G401.6 (cell line): Measurements from ENCODE around the gene KRT4.
"Not testable (repeated sequence)": the region's sequence is repeated elsewhere in the genome, so short reads cannot be mapped to it uniquely, and the experiment has no call there.

Experiments used
- FAIRE-seq: peaks from 2 replicates; lab custom pipeline; 2012; peaks lifted over from hg19 to GRCh38; lab: Jason Lieb, UNC

KRT4 gene

DNA sequence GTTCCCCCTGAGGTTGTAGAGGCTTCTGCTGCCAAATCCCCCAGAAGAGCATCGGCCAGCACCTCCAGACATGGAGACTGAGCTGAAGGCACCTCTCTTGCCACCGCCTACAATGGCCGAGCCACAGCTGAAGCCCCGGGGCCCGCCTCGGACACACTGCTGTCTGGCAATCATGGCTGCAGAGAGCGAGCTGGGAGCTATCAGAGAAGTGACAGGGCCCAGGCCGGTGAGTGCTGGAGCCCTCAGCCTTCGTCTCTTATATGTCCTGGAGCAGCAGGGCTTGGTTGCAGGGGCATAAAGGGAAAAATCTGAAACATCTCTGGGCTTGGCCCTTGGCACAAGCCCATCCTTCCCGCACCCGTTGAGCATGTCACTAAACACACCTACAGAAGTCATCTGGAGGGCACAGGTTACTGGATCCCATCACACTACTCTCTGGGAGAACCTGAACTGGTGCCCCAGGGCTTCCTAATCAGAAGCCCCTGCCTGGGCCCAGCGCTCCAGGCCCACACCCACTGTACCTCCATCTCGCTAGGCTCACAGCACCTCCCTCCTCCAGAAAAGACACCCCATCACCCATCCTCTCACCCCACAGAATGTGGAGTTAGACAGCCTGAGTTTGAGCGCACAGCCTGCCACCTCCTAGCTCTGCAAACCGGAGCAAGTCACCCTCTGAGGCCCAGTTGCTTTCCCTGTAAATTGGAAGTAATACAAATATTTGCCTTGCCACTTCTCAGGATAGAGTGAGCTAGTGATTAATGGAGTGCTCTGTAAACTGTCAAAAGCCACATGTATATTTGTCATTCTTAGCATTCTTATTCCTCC is at the start of gene KRT4:
Gene KRT4 (minus strand): TSS at position 232 of the 825 bp plus-strand sequence. CDS start 58 bp downstream, at position 174.
- no peak for FAIRE-seq

DNA sequence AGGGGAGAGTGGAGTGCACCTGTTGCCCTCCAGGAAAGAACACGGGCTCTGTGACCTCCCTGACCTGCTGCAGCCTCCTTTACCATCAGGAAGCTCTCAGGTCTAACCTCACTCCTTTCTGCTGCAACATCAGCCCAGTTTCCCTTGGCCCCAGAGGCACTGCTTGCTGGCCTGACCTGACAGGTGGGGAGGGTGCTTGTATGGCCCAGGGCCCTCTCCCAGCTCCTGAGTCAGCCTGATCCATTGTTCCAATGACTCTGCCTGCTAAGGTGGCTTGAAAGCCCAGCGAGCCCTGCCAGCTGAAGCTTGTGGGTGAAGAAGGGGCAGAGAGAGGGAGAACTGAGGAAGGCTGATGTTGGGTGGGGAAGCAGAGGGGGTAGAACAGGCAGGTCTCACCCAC is 48.1 kb upstream of the KRT4 start:
- FAIRE-seq = no peak

DNA sequence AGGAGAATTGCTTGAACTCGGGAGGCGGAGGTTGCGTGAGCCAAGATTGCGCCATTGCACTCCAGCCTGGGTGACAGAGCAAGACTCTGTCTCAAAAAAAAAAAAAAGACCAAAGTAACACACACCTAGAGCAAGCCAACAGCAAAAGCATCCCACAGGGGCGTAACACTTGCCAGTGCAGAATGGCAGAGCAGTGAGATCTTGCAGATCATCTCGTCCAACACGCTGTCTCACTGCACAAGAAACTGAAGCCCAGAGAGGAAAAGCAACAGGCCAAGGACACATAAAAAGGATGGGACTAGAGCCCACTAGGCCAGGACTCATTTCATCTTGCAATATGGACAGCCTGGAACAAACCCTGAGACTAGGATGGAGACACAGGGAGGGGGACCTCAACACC is 47.6 kb upstream of the KRT4 start:
- no peak for FAIRE-seq

DNA sequence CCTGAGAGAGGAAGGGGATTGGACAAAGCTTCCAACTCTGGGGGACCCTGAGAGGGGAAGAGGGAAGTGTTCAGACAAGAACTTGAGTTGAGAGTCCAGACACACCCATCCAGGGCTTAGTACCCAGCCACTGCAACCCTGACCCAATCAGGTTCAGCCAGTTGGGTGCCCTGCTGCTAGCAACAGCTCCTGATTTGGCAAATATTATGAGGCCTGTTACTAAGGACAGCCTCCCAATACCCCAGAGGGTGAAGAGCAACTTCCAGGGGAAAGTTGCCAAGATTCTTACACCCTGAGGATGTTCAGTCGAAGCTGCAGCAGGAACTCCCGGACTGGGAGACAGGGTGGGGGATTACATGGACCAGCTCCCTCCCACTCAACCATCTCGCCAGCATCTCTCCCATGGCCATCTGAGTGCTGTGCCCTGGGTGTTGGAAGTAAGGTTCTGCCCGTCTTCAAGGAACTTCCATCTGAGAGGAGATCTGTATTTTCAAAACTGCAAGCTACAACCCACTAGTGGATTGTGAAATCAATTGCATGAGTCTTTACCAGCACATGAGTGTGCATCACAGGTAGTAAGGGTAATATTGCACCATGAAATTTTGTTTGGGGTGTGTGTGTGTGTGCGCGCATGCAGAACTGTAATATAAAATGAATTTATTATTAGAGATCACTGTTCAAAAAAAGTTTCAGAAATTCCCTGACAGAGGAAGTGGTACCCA is 46.3 kb upstream of the KRT4 start:
- FAIRE-seq = no peak

DNA sequence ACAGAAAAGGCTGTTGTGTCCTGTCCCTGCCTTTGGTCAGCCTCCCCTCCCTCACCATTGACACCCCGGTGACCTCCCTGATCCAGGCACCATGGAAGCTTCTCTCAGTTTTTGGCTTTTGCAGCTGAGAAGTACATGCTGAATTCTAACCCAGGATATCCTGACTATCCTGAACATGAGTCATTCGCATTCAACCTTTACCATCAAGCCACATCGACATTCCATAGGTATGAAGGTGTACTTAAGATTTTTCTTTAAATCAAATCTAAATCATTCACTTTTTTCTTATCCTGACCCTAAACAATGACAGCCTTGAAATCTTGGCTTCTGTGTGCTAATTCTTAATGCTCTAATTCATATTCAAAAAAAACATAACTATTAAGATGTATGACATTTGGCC is 43.6 kb upstream of the KRT4 start:
- no peak for FAIRE-seq

DNA sequence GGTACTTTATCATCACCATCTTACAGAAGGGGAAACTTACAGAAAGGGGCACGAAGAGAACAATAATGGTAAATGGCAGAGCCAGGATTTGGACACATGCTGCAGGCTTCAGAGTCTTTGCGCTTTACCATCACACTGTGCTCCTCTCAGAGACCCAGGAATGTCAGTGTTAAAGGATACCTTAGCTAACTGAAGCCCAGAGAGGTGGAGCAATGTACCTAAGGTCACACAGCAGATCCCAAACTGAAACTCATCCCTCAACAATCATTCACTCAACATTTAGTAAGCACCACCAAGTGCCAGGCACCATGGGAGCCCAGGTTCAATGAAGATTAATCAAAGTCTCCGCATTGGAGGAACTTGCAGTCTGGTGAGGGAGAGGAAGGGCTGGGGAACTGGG is 42.9 kb upstream of the KRT4 start:
- FAIRE-seq = no peak

DNA sequence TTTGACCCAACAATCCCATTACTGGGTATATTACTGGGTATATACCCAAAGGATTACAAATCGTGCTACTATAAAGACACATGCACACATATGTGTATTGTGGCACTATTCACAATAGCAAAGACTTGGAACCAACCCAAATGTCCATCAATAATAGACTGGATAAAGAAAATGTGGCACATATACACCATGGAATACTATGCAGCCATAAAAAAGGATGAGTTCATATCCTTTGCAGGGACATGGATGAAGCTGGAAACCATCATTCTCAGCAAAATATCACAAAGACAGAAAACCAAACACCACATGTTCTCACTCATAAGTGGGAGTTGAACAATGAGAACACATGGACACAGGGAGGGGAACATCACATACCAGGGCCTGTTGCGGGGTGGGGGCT is 42.2 kb upstream of the KRT4 start:
- FAIRE-seq = not testable (repeated sequence)

DNA sequence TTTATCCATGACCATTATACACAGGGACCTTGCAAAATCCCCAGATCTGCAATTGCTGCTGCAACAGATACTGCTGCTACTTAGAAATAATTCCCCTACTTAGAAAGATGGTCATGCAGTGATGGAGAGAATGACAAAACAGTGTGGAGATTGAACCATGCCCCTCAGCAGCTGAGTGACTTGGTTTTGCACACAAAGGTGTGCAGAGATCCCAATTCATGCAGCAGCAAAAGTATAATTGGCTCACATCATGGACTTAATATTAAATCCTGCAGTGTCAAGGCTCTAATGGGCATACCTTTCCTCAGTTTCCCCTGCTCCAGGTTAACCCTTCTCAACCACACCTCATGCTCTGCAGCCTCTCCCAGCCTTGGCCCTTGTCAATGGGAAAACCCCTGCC is 37.9 kb upstream of the KRT4 start:
- no peak for FAIRE-seq

DNA sequence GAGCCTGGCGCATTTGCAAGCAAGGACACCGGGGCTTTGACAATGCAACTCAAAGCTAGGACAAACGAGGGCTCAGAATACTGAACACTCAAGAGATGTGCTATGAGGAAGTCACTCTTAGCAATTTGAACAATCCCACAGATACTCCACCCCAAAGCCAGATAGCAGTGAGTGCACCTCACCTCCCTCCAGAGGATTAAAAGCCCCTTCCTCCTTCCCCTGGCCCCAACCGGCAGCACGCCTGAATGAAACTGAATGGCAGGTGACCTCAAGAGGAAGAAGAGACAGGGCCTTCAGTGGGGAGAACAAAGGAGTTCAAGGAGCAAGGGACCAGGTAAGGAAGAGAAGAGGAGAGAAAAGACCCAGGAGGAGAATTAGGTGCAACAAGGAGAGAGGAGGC is 36.8 kb upstream of the KRT4 start:
- no peak for FAIRE-seq

DNA sequence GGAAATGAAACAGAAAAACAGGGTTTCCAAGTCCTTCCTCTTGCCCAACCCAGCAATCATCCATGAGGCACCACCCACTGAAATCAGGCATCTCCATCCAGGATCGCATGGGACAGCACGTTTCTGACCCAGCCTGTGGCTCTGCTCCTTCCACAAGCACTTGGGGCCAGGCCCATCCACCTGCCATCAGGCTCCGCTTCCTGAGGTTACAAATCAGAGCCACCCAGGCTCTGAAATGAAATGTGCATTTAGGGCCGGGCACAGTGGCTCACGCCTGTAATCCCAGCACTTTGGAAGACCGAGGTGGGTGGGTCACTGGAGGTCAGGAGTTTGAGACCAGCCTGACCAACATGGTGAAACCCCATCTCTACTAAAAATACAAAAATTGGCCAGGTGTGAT is 35.6 kb upstream of the KRT4 start:
- no peak for FAIRE-seq

DNA sequence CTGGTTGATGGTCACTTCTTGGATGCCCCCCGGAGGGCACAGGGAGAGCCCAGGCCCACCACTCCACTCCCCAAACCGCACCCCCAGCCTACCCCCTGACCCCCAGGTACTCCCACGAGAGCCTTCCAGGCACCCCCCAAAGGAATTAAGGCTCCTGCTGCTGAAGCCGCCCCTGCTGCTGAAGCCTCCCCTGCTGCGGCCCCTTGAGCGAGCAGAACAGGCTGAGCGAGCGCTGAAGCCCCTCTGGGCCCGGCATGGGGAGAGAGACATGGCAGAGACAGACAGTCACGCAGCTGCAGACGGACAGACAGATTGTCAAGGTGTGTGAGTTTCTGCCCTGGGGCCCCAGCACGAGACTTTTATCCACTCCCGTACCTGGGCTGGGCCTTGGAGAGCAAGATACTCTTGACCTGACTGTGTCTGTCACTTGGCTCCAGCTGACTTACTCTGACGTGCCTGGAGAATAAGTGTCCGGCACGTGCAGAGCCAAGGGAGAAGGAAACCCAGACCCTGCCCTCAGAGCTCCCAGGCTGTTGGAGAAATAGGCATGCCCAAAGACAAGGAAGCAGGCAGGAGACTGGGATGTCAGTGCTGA is 34.8 kb upstream of the KRT4 start, which contains the start of gene KRT78:
Gene KRT78 (minus strand): TSS at position 334 of the 595 bp plus-strand sequence. CDS start 64 bp downstream, at position 270.
- no peak for FAIRE-seq

DNA sequence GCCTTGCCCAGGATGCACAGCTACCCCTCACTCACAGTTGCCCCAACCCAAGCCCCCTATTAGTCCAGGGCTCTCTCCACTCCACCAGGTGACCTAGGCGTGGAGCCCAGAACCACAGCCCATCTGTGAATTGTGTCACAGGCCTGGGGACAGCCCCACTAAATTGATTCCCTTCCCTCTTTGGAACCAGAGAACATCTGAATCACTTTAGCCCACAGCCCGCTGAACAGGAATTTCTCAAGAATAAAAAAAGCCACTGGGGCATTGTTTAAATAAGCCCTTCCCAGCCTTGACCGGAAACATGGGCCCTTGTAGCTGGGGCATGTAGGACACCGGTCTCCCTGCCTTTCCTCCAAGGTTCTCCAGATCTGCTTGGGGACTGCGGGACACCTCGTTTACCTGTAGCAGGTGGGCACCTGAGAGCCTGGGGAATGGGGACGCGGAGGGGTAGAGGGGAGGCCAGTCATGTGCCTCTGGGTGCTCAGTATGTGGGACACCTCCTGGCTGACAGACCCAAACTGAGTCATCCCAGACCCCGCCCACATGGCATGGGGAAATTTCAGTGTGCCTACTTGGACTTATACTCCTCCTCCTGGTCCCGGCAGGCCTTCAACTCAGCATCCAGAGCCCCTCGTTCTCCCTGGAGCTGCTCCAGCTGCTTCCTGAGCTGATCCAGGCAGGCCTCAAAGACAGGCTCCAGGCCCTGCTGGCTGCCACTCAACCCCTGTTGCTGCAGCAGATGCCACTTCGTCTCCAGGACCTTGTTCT is 33.6 kb upstream of the KRT4 start:
- FAIRE-seq = no peak

DNA sequence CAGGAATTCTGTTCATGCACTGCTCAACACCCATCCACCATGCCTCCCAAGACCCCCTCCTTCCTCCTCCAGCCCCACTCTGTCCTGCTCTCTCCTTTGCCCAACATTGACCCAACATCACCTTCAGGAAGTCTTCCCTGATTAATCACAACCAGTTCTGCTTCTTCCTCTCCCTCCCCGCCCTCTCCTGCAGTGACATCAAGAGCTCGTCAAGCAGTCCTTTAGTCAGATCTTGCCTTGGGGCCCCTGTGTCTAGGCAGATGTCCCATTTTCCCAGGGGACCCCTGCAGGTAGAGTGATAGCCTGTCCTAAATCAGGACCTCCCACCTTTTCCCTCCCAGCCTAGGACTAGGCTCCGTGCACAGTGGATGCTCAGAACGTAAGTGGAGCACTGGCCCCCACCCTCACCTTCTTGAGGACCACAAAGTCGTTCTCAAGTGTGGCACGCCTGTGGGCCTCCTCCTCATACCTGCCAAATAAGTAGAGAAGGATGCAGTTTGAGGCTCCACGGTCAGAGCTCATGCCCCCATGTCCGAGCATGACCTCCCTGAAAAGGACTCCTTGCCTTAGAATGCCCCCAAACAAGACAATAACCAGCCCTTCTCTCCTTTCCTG is 32.5 kb upstream of the KRT4 start:
- FAIRE-seq = no peak

DNA sequence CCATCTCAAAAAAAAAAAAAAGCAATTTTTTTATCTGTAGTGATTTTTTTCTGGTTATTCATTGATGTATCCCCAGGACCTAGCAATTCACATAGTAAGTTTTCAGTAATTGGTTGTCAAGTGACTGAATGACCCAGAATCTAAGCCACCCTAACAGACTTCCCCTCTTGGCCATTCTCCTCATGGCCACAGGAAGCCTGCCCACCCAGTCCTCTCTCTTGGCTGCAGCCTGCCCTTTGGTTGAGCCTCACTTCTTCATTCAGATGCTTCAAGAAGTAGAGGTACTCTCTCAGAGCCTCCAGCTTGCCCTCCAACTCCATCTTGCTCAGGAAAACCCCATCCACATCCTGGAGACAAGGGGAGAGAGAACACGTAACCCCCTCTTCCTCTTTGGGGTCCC is 32.0 kb upstream of the KRT4 start:
- no peak for FAIRE-seq

DNA sequence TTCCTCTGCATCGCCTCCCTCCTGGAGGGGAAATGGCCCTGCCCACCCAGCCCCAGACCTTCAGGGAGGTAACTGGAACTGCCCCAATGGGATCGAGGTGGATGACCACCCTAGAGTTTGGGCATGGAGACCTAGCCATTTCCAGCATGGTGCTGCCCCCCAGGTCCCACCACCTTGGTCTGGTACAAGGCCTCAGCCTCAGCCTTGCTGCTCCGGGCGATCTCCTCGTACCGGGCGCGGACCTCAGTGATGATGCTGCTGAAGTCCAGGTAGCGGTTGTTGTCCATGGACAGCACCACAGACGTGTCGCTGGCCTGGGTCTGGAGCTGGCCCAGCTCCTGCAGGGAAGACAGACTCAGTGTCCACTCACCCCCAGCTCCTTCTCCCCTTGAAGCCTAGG is 30.5 kb upstream of the KRT4 start:
- no peak for FAIRE-seq

DNA sequence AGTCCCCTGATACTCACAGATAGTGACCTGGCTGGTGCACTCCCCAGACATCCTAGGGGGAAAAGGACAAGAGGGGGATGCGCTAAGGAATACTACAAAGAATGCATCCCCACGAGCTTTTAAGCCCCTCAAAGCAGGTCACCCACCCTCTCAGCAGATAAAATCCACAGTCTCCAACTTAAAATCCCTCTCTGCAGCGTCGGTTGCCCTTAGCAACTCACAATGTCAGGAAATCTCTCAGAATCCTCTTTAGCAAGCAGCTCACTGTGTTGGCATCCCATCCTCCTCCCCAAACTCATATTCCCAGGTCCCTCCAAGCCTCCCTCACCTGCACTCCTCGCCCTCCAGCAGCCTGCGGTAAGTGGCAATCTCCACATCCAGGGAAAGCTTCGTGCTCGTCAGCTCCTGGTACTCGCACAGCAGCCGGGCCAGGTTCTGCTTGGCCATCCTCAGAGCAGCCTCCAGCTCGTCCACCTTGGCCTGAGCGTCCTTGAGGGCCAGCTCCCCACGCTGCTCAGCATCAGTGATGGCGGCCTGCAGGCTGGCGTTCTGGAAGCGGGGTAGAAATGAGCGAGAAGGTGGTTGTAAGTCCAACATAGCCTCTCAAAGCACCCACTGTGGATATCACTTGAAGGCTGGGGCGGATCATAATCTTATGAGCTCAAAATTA is 25.7 kb upstream of the KRT4 start:
- FAIRE-seq = no peak

DNA sequence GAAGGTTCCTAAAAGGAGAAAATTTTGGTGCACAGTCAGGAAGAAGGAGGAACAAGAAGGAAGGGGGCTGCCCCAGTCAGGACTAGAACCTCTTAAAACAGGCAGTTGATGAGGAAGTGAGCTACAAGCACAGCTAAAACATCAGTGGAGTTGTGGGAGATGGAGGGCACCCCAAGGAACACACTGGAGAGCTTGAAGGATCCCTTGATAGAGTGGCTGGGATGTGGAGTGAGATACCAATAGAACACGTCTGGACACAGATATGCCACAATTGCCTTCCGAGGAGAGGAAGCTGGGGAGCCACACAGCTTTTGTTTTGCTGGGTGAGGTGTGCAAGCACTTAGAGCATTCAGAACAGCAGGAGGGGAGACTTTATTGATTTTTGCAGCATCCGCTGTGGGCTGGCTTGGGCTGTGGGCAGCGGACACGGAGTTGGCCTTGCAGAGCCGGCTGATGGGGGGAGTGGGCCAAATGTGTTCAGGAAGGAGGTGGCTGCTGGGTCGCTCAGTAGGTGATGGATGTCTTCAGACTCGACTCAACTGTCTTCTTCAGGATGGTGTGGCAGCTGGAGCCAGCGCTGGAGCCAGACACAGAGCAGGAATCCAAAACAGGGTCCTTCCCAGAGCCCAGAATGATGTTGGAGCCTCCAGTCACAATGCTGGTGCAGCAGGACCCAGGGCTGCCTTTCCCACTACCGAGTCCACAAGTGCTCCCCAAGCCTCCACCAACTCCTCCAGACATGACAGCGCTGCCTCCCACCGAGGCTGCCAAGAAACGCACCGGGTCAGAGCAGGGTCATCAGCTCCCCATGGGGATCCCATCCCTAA is 24.9 kb upstream of the KRT4 start:
- no peak for FAIRE-seq

DNA sequence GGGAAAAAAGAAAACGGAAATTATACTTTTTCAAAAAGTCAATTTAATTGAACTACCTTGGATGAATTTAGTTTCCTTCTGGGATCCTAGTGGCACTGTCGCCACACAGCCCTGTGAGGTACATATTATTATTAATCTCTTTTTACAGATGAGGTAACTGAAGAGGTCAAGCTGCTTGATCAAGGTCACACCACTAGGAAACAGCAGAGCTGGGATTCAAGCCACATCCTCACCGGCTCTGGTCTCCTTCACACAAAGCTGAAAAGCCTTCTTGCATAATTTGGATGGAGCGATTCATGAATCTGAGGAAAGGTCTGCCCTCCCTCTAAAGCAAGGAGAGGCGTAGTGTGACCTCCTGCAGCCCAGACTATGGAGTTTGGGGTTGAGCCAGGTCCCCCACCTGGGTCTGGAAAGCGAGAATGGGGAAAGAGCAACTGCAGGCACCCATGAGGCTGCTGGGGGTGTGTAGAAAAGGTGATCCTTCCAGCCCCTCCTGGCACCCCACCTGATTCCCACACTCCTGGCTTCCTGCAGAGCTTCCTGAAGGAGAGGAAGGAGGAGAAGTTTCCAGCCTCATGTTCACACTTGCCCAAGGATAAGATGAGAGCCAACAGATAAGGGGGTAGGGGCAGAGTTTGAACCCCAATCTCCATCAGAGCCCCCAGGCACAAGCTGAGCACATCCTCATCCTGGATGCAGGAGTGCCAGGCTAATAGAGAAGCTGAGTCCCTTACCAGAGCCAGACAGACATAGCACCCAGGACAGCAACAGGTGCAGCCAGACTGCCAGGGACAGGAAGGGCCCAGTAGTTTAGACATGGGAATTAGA is 24.1 kb upstream of the KRT4 start:
- FAIRE-seq = no peak

DNA sequence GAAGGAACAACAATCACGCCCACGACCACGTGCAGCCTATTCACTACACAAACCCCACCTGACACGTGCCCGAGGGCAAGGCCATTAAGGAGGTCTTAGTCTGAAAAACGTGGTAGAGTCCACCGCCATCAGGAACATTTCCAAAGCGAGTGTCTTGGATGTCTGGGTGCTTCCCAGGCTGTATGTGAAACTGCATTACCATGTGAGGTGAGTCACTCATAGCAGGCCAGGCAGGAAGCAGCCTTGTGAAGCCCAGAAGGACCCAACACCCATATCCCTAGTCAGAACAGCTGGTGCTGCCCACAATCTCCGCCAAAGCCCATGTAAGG is 23.5 kb upstream of the KRT4 start:
- no peak for FAIRE-seq
